Subcutaneous abdominal adipose tissue (tissue), 5 donors: ENCODE data around the gene RDH11.

Experiments used
- H3K27ac ChIP-seq: one replicate; pipeline ENCODE4 v1.7.0; 2013; ENCODE audit warnings: low read depth, mild to moderate bottlenecking, inconsistent platforms, low read length, moderate library complexity
- H3K27me3 ChIP-seq, 5 donors: one replicate each; pipeline ENCODE4 v1.7.0; 2013; ENCODE audit warnings: low read length in 5 of 5, inconsistent platforms in 1 of 5; ENCODE audit not compliant: control insufficient read depth in 5 of 5, insufficient read depth in 4 of 5
- H3K36me3 ChIP-seq, 5 donors: one replicate each; pipeline ENCODE4 v1.7.0; 2013; ENCODE audit warnings: low read length in 5 of 5; ENCODE audit not compliant: control insufficient read depth in 5 of 5, insufficient read depth in 5 of 5
- H3K4me1 ChIP-seq, 5 donors: one replicate each; pipeline ENCODE4 v1.7.0; 2013; ENCODE audit warnings: low read length in 5 of 5, mild to moderate bottlenecking in 3 of 5, moderate library complexity in 1 of 5; ENCODE audit not compliant: control insufficient read depth in 5 of 5, insufficient read depth in 5 of 5
- H3K4me3 ChIP-seq, 5 donors: one replicate each; pipeline ENCODE4 v1.7.0; 2013; ENCODE audit warnings: low read length in 5 of 5, low read depth in 1 of 5
- H3K9ac ChIP-seq, 5 donors: one replicate each; pipeline ENCODE4 v1.7.0; 2013; ENCODE audit warnings: low read length in 5 of 5, mild to moderate bottlenecking in 4 of 5, moderate library complexity in 3 of 5
- H3K9me3 ChIP-seq, 5 donors: one replicate each; pipeline ENCODE4 v1.7.0; 2013; ENCODE audit warnings: low read length in 5 of 5; ENCODE audit not compliant: control insufficient read depth in 5 of 5
- donor health status: healthy.
- donor health status: healthy.
- donor health status: healthy.
- donor health status: healthy.
- donor health status: healthy.

RDH11 gene

DNA sequence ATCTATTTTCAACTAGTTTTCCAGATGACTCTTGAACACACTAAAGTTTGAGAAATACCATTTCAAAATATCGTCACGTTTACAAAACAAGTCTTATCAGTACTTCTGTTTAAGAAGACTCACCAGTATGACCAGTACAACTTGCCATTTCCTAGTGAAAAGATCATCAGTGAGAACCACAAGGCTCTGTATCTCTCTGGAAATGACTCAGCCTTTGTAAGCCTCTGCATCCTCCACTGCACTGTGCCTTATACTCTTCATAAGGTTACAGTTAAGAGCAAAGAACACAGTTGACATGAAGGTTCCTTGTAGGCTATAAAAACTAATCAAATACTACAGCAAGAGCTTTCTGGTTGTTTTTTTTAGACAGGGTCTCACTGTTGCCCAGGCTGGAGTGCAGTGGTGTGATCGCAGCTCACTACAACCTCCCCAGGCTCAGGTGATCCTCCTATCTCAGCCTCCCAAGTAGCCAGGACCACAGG lies 15.4 kb downstream of the RDH11 start:
- no peaks in the 10 kb centered on the region for H3K27me3 ChIP-seq
- no peak overlapping the region for H3K27ac ChIP-seq
- peaks cover 0 to 12% (median 10%) of the 10 kb centered on the region in 5 donors for H3K4me1 ChIP-seq
- no peak overlapping the region for H3K9ac ChIP-seq
- peaks cover 6 to 25% (median 16%) of the 10 kb centered on the region in 5 donors for H3K36me3 ChIP-seq
- no peaks in the 10 kb centered on the region for H3K9me3 ChIP-seq
- no peak overlapping the region for H3K4me3 ChIP-seq

DNA sequence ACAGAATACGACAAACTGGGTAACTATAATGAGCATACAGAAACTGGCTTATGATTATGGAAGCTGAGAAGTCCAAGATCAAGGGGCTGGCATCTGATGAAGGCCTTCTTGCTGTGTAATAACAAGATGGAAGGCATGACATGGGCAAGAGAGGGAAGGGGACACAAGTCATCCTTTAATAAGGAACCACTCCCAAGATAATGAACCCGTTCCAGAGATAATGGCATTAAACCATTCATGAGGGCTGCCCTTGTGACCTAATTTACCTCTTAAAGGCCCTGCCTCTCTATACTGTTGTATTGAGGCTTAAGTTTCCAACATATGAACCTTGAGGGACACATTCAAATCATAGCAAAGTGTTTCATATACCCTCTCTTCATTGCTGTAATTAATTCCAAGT lies 16.6 kb downstream of the RDH11 start:
- no peak overlapping the region for H3K9ac ChIP-seq
- H3K4me1 ChIP-seq, result peaks cover 0 to 14% (median 13%) of the 10 kb centered on the region in 5 donors
- no peak overlapping the region for H3K27ac ChIP-seq
- H3K4me3 ChIP-seq, result no peak overlapping the region
- no peaks in the 10 kb centered on the region for H3K9me3 ChIP-seq
- no peaks in the 10 kb centered on the region for H3K27me3 ChIP-seq
- H3K36me3 ChIP-seq, result peaks cover 6 to 20% (median 12%) of the 10 kb centered on the region in 5 donors

DNA sequence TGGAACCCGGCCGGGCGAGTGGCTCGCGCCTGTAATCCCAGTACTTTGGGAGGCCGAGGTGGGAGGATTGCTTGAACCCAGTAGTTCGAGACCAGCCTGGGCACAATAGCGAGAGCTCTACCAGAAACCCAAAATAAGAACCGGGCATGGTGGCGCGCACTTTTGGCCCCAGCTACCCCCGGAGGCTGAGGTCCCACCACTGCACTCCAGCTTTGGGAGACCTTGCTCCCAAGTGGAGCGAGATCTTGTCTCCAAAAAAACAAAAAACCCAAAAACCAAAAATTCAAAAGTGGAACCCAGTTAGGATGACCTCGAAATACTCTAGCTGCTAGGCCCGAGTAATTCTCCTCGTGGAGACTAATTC lies 20.4 kb downstream of the RDH11 start:
- H3K27ac ChIP-seq, result peak overlapping the region; percentile 91
- peak overlapping the region; percentile 68 to 99 (median 98) for H3K9ac ChIP-seq
- no peaks in the 10 kb centered on the region for H3K9me3 ChIP-seq
- no peaks in the 10 kb centered on the region for H3K27me3 ChIP-seq
- peak overlapping the region; percentile 76 to 97 (median 85) for H3K4me3 ChIP-seq
- H3K4me1 ChIP-seq, result peaks cover 0 to 35% (median 30%) of the 10 kb centered on the region in 5 donors
- H3K36me3 ChIP-seq, result peaks cover 4 to 13% (median 10%) of the 10 kb centered on the region in 5 donors

DNA sequence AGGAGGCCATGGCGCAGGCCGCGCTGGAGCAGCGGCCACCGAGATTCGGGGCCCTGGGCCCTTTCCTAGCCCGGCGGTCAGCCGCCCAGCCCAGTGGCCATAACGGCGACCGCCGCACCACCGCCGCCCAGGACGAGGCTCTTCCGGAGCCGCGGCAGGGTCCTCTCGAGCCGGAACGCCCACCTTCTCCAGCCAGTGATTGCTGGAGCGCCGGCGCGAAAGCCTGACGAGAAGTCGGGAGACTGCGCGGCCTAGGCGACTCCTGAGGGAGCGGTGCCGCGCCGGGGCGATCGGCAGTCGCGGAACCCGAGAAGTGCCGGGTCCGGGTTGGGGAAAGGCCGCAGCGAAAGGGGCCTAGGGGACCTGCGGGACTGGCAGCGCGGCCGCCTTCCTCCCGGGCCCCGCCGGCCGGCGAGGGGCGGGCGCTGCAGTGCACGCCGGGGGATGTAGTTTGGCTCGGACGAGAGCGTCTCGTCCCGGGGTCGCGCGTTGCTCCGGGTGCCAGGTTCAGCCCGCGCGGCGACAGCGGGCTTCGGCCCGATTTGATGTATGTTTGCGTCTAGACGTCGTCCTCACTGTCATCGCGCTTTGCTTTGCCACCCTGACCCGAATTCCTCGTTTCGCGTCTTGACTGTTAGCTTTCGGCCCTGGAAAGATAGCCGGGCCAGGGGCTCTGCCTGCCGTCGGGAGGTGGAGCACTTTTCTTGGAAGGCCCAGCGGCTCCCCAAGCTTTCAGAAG lies 20.9 kb downstream of the RDH11 start, which contains the start of gene VTI1B:
Gene VTI1B (minus strand): TSS at position 153 of the 739 bp plus-strand sequence. CDS start 143 bp downstream, at position 10.
- Histone ChIP-seq H3K9me3 (no peaks in the 10 kb centered on the region), H3K4me3 (peak within 1 kb of the TSS; percentile 76 to 97 (median 85)), H3K27ac (peak within 1 kb of the TSS; percentile 91), H3K4me1 (peaks cover 0 to 32% (median 28%) of the 10 kb centered on the region in 5 donors), H3K9ac (peak within 1 kb of the TSS; percentile 91 to 99 (median 98)), H3K27me3 (no peaks in the 10 kb centered on the region), H3K36me3 (peaks cover 4 to 13% (median 10%) of the 10 kb centered on the region in 5 donors)

DNA sequence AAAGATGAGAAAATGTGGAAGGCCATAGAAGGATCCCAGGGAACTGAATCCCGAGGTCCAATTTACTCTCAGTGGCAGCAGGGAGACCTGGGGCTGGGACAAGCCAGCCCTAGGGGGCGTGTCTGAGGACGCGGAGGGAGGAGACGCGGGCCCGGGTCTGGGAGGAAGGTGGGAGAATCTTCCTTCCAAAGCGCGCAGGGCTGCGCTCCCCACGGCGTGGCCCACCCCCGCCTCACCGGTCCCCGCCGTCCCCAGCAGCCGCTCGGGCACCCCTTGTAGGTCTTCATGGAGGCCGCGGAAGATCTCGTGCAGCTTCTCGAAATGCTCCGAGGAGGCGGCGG lies 21.5 kb downstream of the RDH11 start:
- H3K27me3 ChIP-seq, result no peaks in the 10 kb centered on the region
- H3K36me3 ChIP-seq, result peaks cover 4 to 13% (median 10%) of the 10 kb centered on the region in 5 donors
- H3K9me3 ChIP-seq, result no peaks in the 10 kb centered on the region
- peak overlapping the region; percentile 76 to 97 (median 85) for H3K4me3 ChIP-seq
- peaks cover 0 to 32% (median 28%) of the 10 kb centered on the region in 5 donors for H3K4me1 ChIP-seq
- peak overlapping the region; percentile 91 to 99 (median 98) for H3K9ac ChIP-seq
- H3K27ac ChIP-seq, result peak overlapping the region; percentile 91

DNA sequence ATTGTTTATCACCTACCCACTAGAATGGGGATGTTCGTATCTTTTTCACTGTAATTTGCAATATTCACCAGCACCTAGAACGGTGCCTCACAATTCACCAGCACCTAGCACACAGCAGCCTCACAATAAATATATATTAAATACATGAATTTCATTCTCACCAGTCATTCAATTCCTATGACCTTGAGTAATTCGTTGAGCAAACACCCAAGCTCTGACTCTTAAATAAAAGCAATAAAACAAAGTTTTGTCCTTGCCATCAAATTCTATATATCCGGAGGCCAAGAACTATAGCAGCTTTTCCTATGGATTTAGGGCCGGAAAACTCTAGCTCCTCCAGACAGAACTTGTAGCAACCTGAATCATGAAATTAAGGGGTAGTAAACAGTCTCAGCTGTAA lies 22.1 kb downstream of the RDH11 start:
- Histone ChIP-seq H3K27me3 (no peaks in the 10 kb centered on the region), H3K4me3 (peak overlapping the region; percentile 76 to 97 (median 85)), H3K9ac (peak overlapping the region; percentile 91 to 99 (median 98)), H3K4me1 (peaks cover 0 to 32% (median 28%) of the 10 kb centered on the region in 5 donors), H3K36me3 (peaks cover 0 to 12% (median 10%) of the 10 kb centered on the region in 5 donors), H3K9me3 (no peaks in the 10 kb centered on the region), H3K27ac (peak overlapping the region; percentile 91)

DNA sequence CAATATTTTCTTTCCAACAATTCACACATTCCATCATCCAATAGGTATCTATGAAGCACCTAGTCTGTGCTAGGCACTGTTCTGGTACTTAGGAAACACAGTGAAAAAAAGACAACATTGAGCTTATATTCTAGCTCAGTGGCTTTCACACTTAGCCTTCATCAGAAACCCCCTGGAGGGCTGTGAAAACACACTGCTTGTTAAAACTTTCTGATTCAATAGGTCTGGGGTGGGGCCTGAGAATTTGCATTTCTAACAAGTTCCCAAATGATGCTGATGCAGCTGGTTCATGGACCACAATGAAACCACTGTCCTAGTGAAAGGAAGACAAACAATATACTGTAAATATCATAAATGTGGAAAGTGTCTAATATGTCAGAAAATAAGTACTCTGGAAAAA lies 27.0 kb downstream of the RDH11 start:
- Histone ChIP-seq H3K4me3 (no peak overlapping the region), H3K4me1 (peaks cover 4 to 43% (median 37%) of the 10 kb centered on the region in 5 donors), H3K9ac (no peak overlapping the region), H3K36me3 (no peaks in the 10 kb centered on the region), H3K27ac (no peak overlapping the region), H3K27me3 (no peaks in the 10 kb centered on the region), H3K9me3 (no peaks in the 10 kb centered on the region)

DNA sequence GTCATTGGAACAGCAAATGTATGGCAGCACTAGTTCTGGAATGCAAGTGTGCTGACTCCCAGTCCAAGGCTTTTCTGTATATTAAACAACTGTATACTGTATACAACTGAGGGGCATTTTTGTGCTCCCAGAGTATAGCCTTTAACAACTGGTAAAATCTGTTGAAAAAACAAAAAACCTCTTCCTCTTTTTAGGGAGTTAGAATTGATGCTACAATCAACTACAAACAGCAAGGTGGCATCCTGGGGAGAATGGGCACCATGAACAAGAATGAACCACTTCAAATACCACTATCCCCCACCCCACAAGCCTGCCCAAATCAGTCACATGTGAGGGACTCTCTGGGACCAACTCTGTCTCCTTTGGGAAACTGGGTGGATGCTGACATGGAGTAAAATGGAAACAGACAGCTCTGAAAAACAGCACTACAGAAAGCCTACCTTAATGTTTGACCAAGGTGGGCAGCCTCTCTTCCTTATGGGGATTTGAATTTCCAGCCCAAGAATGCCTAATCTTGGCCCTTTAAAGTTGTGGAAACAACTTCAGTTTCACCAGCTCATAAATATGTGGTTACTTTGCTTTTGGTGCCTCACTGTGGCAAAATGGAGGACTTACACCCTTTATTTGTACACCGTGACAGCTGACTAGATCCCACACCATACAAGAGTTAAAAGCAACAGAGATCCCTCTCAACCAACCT lies 28.7 kb downstream of the RDH11 start:
- H3K9ac ChIP-seq, result peak overlapping the region in 1 of 5 donors; percentile 8

DNA sequence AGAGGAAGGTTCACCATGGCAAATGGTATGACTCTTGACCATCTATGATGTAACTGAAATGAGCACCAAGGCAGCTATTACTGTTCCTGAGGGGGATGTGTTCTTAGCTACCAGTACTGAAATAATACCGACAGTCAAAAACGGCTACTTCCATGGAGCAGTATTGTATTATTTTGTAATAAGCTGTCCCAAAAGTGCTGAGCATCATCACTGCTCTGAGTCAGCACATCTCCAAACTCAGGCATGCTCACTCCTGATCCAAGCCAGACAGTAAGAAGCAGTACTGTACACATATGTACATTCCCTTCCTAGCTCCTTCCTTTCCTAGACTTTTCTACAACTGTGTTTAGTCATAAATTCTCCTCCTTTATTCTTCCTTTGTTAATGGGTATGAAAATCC lies 29.7 kb downstream of the RDH11 start:
- Histone ChIP-seq H3K9me3 (no peaks in the 10 kb centered on the region), H3K27me3 (no peaks in the 10 kb centered on the region), H3K9ac (peak overlapping the region in 2 of 5 donors; percentile 22 to 66), H3K4me1 (peaks cover 4 to 24% (median 20%) of the 10 kb centered on the region in 5 donors), H3K36me3 (peaks cover 0 to 3% (median 0%) of the 10 kb centered on the region in 5 donors), H3K4me3 (no peak overlapping the region), H3K27ac (peak overlapping the region; percentile 72)

More for the DNA sequence above, 28.7 kb downstream of the RDH11 start:
- H3K36me3 ChIP-seq, result peaks cover 0 to 3% (median 0%) of the 10 kb centered on the region in 5 donors
- no peaks in the 10 kb centered on the region for H3K27me3 ChIP-seq
- H3K4me1 ChIP-seq, result peaks cover 4 to 27% (median 20%) of the 10 kb centered on the region in 5 donors
- no peaks in the 10 kb centered on the region for H3K9me3 ChIP-seq
- H3K4me3 ChIP-seq, result no peak overlapping the region
- no peak overlapping the region for H3K27ac ChIP-seq

DNA sequence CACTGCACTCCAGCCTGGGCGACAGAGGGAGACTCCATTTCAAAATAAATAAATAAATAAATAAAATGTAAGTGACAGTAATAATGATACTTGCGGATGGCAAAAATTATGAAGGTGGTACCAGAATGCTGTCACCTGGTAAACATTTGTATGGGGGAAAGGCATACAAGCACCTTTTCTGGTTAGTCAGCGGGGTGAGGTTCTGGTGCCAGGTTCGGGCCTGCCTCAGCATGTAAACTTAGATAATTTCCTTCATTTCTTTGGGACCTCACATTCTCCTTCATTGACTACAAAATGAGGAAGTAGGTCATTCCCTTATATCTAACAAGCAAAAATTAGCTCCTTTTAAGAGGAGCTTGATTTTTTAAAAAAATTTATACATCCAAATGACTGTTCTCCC lies 31.9 kb downstream of the RDH11 start:
- Histone ChIP-seq H3K9me3 (no peaks in the 10 kb centered on the region), H3K4me1 (peaks cover 4 to 24% (median 20%) of the 10 kb centered on the region in 5 donors), H3K27ac (no peak overlapping the region), H3K27me3 (no peaks in the 10 kb centered on the region), H3K4me3 (no peak overlapping the region), H3K9ac (no peak overlapping the region), H3K36me3 (peaks cover 8 to 14% (median 11%) of the 10 kb centered on the region in 5 donors)
